Naive thymus-derived CD8-positive, alpha-beta T cell (primary cell): ENCODE measurements around the gene USP1. TPM values are rescaled to one million over a fixed set of nuclear protein-coding genes. Genes with fewer than 3 reads are reported as not detected.
A peak's percentile ranks its signal among the peaks of the same experiment; 100 is the strongest.

Experiments used
- ATAC-seq, 2 donors: fragments of 150-1000 bp; cut with Tn5 transposase in 1 of 2; sonication (Bioruptor Pico), chemical (Tn5 transposase) in 1 of 2; 1 replicate in 1 of 2; 2 replicates in 1 of 2; pipeline ENCODE4 v1.10.0; 2021; ENCODE audit warnings: mild to moderate bottlenecking in 2 of 2, moderate library complexity in 2 of 2
- POLR2A ChIA-PET: fragments of 350-600 bp; sonication (Branson Sonifier 250); formaldehyde crosslinking; loops from one replicate; lab custom pipeline; 2021; ENCODE audit warnings: antibody characterized with exemption; lab: Charles Lee
- DNase-seq, 10 donors: peaks; one replicate each; pipeline versions ENCODE4 v3.0.0 to v3.0.0-alpha.2; 2020 to 2022
- H3K27ac Mint-ChIP-seq, 10 donors: one replicate each; pipeline ENCODE4 v1.8.0; 2020 to 2022; ENCODE audit warnings: mild to moderate bottlenecking in 10 of 10, mixed read lengths in 10 of 10, moderate library complexity in 4 of 10, inconsistent platforms in 1 of 10
- H3K27me3 Mint-ChIP-seq, 5 donors: one replicate each; pipeline ENCODE4 v1.8.0; 2021 to 2022; ENCODE audit warnings: mixed read lengths in 5 of 5
- H3K36me3 Mint-ChIP-seq, 3 donors: one replicate each; pipeline ENCODE4 v1.8.0; 2020 to 2022; ENCODE audit warnings: mixed read lengths in 3 of 3, mild to moderate bottlenecking in 2 of 3, inconsistent platforms in 1 of 3
- H3K4me1 Mint-ChIP-seq, 4 donors: one replicate each; pipeline ENCODE4 v1.8.0; 2021 to 2022; ENCODE audit warnings: mixed read lengths in 4 of 4
- H3K4me3 Mint-ChIP-seq, 10 donors: one replicate each; pipeline ENCODE4 v1.8.0; 2020 to 2022; ENCODE audit warnings: mild to moderate bottlenecking in 10 of 10, mixed read lengths in 10 of 10, moderate library complexity in 6 of 10, inconsistent platforms in 1 of 10
- H3K9me3 Mint-ChIP-seq, 9 donors: one replicate each; pipeline ENCODE4 v1.8.0; 2020 to 2022; ENCODE audit warnings: mixed read lengths in 9 of 9, mild to moderate bottlenecking in 3 of 9, inconsistent platforms in 1 of 9, moderate library complexity in 1 of 9
- polyA plus RNA-seq, 3 donors: library from polyadenylated mRNA; unstranded; fragments of 300-500 nt; fragmentation: Illumina TruSeq; gene quantifications; one replicate each; pipeline ENCODE4 v1.2.3, GENCODE V29; 2021
- total RNA-seq, 8 experiments: library from RNA in 2 of 8; stranded (reverse) in 2 of 8; gene quantifications; one replicate each; pipeline ENCODE4 v1.2.3 and lab custom pipeline; 2021 to 2026

USP1 gene
- total and polyA plus RNA-seq, 5 experiments from 2014 or later: 22.2 to 39.1 (median 25.5) TPM

GRCh38 chr1:62433861-62434617 lies 2.8 kb upstream of the USP1 start:
- H3K9me3 Mint-ChIP-seq: peaks cover 0 to 9% (median 0%) of the 10 kb centered on the region in 9 donors
- H3K4me1 Mint-ChIP-seq: peaks cover 15 to 32% (median 22%) of the 10 kb centered on the region in 4 donors
- peaks cover 0 to 8% (median 2%) of the 10 kb centered on the region in 5 donors for H3K27me3 Mint-ChIP-seq
- H3K4me3 Mint-ChIP-seq: peak overlapping the region in 7 of 10 donors; percentile 28 to 71 (median 39)
- DNase-seq: no peak
- H3K36me3 Mint-ChIP-seq: no peaks in the 10 kb centered on the region
- ATAC-seq: no peak
- POLR2A ChIA-PET: no interaction called here
- H3K27ac Mint-ChIP-seq: peak overlapping the region in 8 of 10 donors; percentile 15 to 99 (median 46)

DNA sequence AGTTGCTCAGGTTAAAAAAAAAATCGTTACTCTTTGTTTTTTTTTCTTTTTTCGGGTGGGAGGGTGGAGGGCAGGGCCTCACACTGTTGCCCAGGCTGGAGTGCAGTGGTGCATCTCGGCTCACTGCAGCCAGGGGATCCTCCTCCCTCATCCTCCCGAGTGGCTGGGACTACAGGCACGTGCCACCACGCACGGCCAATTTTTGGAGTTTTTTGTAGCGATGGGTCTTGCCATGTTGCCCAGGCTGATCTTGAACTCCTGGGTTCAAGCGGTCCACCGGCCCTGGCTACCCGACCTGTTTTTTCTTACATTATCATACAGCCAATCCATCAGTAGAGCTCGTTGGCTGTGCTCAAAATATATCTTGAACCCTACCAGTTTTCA lies 2.2 kb upstream of the USP1 start:
- no peaks in the 10 kb centered on the region for H3K36me3 Mint-ChIP-seq
- H3K27me3 Mint-ChIP-seq: peaks cover 0 to 8% (median 2%) of the 10 kb centered on the region in 5 donors
- ATAC-seq (no peak), DNase-seq (no peak)
- peak overlapping the region; percentile 15 to 100 (median 70) for H3K27ac Mint-ChIP-seq
- peak overlapping the region in 4 of 10 donors; percentile 18 to 96 (median 70) for H3K4me3 Mint-ChIP-seq
- peaks cover 15 to 37% (median 24%) of the 10 kb centered on the region in 4 donors for H3K4me1 Mint-ChIP-seq
- peaks cover 0 to 9% (median 0%) of the 10 kb centered on the region in 9 donors for H3K9me3 Mint-ChIP-seq
- POLR2A ChIA-PET: no interaction called here

- peaks cover 0 to 9% (median 0%) of the 10 kb centered on the region in 9 donors for H3K9me3 Mint-ChIP-seq
- peak overlapping the region; percentile 99 to 100 (median 100) for H3K27ac Mint-ChIP-seq
- peak overlapping the region; percentile 74 to 98 (median 97) for H3K4me3 Mint-ChIP-seq
- no peak for ATAC-seq
- POLR2A ChIA-PET: interaction anchor here (0.6 to 1.9 kb wide), 14 partner anchors 10 to 1358 kb away, joined by 3 to 9 read pairs (median 4); partner anchors contain the start of genes ATG4C, DOCK7 and NFIA
- H3K27me3 Mint-ChIP-seq: peaks cover 0 to 3% (median 2%) of the 10 kb centered on the region in 5 donors
- DNase-seq: peak in 2 of 10 donors; percentile 8 to 65
- H3K4me1 Mint-ChIP-seq: peaks cover 15 to 44% (median 31%) of the 10 kb centered on the region in 4 donors
- peaks cover 0 to 1% (median 0%) of the 10 kb centered on the region in 3 donors for H3K36me3 Mint-ChIP-seq
Observed at GRCh38 chr1:62435231-62436038, 1.4 kb upstream of the USP1 start.

DNA sequence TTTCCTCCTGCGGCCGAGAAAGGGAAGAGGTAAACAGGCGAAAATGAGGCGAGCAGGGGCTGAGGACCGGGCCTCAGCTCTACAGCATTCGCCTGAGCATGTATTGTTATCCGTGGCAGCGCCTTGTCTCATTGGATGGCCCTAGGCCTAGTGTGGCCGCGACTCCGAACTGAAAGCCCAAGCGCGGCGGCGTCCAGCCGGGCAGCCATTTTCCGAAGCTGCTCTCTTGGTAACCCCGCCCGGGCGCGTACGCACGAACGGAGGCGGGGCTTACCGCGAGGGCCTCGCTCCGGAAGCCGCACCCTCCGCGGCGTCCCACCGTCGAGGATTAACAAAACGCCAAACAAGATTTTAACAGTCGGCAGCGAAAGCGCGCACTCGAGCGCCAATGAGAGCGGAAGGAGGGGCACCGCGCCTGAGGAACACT lies 797 bp upstream of the USP1 start:
- peak overlapping the region; percentile 99 to 100 (median 100) for H3K27ac Mint-ChIP-seq
- H3K4me3 Mint-ChIP-seq: peak overlapping the region; percentile 74 to 98 (median 97)
- H3K4me1 Mint-ChIP-seq: peaks cover 17 to 50% (median 35%) of the 10 kb centered on the region in 4 donors
- no peak for ATAC-seq
- peaks cover 0 to 9% (median 0%) of the 10 kb centered on the region in 9 donors for H3K9me3 Mint-ChIP-seq
- peaks cover 0 to under 1% (median 0%) of the 10 kb centered on the region in 5 donors for H3K27me3 Mint-ChIP-seq
- POLR2A ChIA-PET: interaction anchor here (0.6 to 1.9 kb wide), 15 partner anchors 10 to 1359 kb away, joined by 3 to 9 read pairs (median 4); partner anchors contain the start of genes ATG4C, DOCK7 and NFIA
- peak in 3 of 10 donors; percentile 93 to 98 (median 95) for DNase-seq
- H3K36me3 Mint-ChIP-seq: peaks cover 0 to 7% (median 0%) of the 10 kb centered on the region in 3 donors

GRCh38 chr1:62437273-62437940 lies 558 bp downstream of the USP1 start:
- Mint-ChIP-seq H3K4me3 (peak overlapping the region; percentile 74 to 98 (median 97)), H3K36me3 (peaks cover 0 to 20% (median 0%) of the 10 kb centered on the region in 3 donors), H3K27ac (peak overlapping the region; percentile 62 to 100 (median 99)), H3K9me3 (peaks cover 0 to 9% (median 0%) of the 10 kb centered on the region in 9 donors), H3K4me1 (peaks cover 17 to 58% (median 38%) of the 10 kb centered on the region in 4 donors), H3K27me3 (no peaks in the 10 kb centered on the region)
- peak in 9 of 10 donors; percentile 15 to 75 (median 43) for DNase-seq
- POLR2A ChIA-PET: interaction anchor here (0.5 to 1.9 kb wide), 3 partner anchors 10 to 166 kb away, joined by 3 to 7 read pairs (median 3); no protein-coding TSS in a partner anchor
- peak in 1 of 2 donors; percentile 2 for ATAC-seq

- no peaks in the 10 kb centered on the region for H3K27me3 Mint-ChIP-seq
- peaks cover 0 to 27% (median 0%) of the 10 kb centered on the region in 3 donors for H3K36me3 Mint-ChIP-seq
- POLR2A ChIA-PET: interaction anchor here (1.5 kb wide), 1 partner anchor 9 kb away, joined by 3 read pairs; no protein-coding TSS in a partner anchor
- peaks cover 17 to 58% (median 38%) of the 10 kb centered on the region in 4 donors for H3K4me1 Mint-ChIP-seq
- peak overlapping the region; percentile 74 to 98 (median 97) for H3K4me3 Mint-ChIP-seq
- peak overlapping the region; percentile 62 to 100 (median 82) for H3K27ac Mint-ChIP-seq
- DNase-seq (no peak), ATAC-seq (no peak)
- H3K9me3 Mint-ChIP-seq: peaks cover 0 to 9% (median 0%) of the 10 kb centered on the region in 9 donors
Observed at GRCh38 chr1:62438163-62438562, 1.3 kb downstream of the USP1 start.

DNA sequence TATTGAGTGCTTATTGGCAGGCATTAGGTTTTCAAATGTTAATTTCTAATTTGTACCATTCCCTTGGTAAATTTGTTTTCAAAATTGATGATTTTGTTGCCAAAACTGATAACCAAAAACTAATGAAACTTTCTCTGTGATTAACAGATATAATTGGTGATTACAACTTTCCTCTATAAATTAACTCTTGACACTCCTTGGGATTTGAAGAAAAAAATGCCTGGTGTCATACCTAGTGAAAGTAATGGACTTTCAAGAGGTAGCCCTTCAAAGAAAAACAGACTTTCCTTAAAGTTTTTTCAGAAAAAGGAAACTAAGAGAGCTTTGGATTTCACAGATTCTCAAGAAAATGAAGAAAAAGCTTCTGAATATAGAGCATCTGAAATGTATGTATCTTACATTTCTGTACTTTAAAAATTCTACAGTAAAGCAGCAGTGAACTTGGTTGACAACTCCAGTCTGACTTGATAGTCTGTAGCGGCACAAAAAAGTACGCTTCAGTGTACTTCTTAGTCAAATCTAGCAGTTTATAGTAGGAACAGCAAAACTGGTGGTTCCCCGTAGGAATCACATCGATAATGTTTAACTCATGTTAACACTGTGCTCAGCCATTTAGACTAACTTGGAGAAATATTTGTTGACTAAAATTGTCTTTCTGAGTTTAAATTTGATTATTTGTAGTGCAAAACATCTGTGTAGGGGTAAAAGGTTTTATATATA lies 3.0 kb downstream of the USP1 start:
- H3K4me3 Mint-ChIP-seq: peak overlapping the region in 9 of 10 donors; percentile 23 to 97 (median 74)
- peaks cover 0 to 41% (median 3%) of the 10 kb centered on the region in 3 donors for H3K36me3 Mint-ChIP-seq
- peaks cover 0 to 9% (median 0%) of the 10 kb centered on the region in 9 donors for H3K9me3 Mint-ChIP-seq
- POLR2A ChIA-PET: interaction anchor here (0.9 kb wide), 1 partner anchor 9 kb away, joined by 4 read pairs; no protein-coding TSS in a partner anchor
- no peak for DNase-seq
- no peaks in the 10 kb centered on the region for H3K27me3 Mint-ChIP-seq
- peaks cover 20 to 55% (median 41%) of the 10 kb centered on the region in 4 donors for H3K4me1 Mint-ChIP-seq
- no peak for ATAC-seq
- H3K27ac Mint-ChIP-seq: peak overlapping the region in 4 of 10 donors; percentile 5 to 29 (median 16)

- H3K9me3 Mint-ChIP-seq: no peaks in the 10 kb centered on the region
- H3K36me3 Mint-ChIP-seq: peaks cover 0 to 90% (median 20%) of the 10 kb centered on the region in 3 donors
- POLR2A ChIA-PET: no interaction called here
- H3K27me3 Mint-ChIP-seq: no peaks in the 10 kb centered on the region
- ATAC-seq: no peak
- H3K27ac Mint-ChIP-seq: peak overlapping the region in 4 of 10 donors; percentile 1 to 20 (median 14)
- no peak for DNase-seq
- H3K4me1 Mint-ChIP-seq: peaks cover 7 to 33% (median 23%) of the 10 kb centered on the region in 4 donors
- no peak overlapping the region for H3K4me3 Mint-ChIP-seq
Observed at GRCh38 chr1:62444701-62445100, 7.9 kb downstream of the USP1 start.

- Mint-ChIP-seq H3K27me3 (no peaks in the 10 kb centered on the region), H3K27ac (peak overlapping the region in 2 of 10 donors; percentile 8 to 12), H3K4me3 (no peak overlapping the region), H3K4me1 (peaks cover 10 to 24% (median 17%) of the 10 kb centered on the region in 4 donors), H3K9me3 (peaks cover 0 to 2% (median 0%) of the 10 kb centered on the region in 9 donors), H3K36me3 (peaks cover 0 to 92% (median 34%) of the 10 kb centered on the region in 3 donors)
- no peak for ATAC-seq
- POLR2A ChIA-PET: interaction anchor here (1.1 kb wide), 1 partner anchor 9 kb away, joined by 4 read pairs; no protein-coding TSS in a partner anchor
- no peak for DNase-seq
Observed at GRCh38 chr1:62448221-62448933, 11.5 kb downstream of the USP1 start.

- no peak overlapping the region for H3K4me3 Mint-ChIP-seq
- no peak for ATAC-seq
Observed at GRCh38 chr1:62450301-62450700, 13.5 kb downstream of the USP1 start.

More at GRCh38 chr1:62450301-62450700, 13.5 kb downstream of the USP1 start:
- Mint-ChIP-seq H3K27ac (peak overlapping the region in 5 of 10 donors; percentile 1 to 9 (median 2)), H3K9me3 (peaks cover 0 to 2% (median 0%) of the 10 kb centered on the region in 9 donors), H3K36me3 (peaks cover 0 to 84% (median 32%) of the 10 kb centered on the region in 3 donors), H3K4me1 (peaks cover 7 to 18% (median 11%) of the 10 kb centered on the region in 4 donors), H3K27me3 (no peaks in the 10 kb centered on the region)
- DNase-seq: no peak
- POLR2A ChIA-PET: no interaction called here
